CD4-positive, CD25-positive, alpha-beta regulatory T cell (primary cell): ENCODE results near the gene CHST11. TPM values are rescaled to one million over a fixed set of nuclear protein-coding genes. Genes with fewer than 3 reads are reported as not detected.
"Not testable (repeated sequence)": the region's sequence is repeated elsewhere in the genome, so short reads cannot be mapped to it uniquely, and the experiment has no call there.

ENCODE experiments used
- ATAC-seq, 2 donors: fragments of 150-1000 bp; cut with Tn5 transposase; one replicate each; pipeline ENCODE4 v1.10.0; 2021; ENCODE audit warnings: low read depth in 2 of 2, moderate number of reproducible peaks in 2 of 2, moderate library complexity in 1 of 2
- DNase-seq, 3 donors: peaks; one replicate each; pipeline versions ENCODE4 v3.0.0 to v3.0.0-alpha.2; 2012 to 2022; ENCODE audit warnings: mixed read lengths in 1 of 3
- H3K27ac ChIP-seq: one replicate; pipeline ENCODE4 v1.7.0; 2013; ENCODE audit warnings: mild to moderate bottlenecking, low read length; ENCODE audit not compliant: insufficient read depth, poor library complexity, severe bottlenecking
- H3K27me3 ChIP-seq: one replicate; pipeline ENCODE4 v1.7.0; 2013; ENCODE audit warnings: low read length; ENCODE audit not compliant: control insufficient read depth, insufficient read depth
- H3K36me3 ChIP-seq: one replicate; pipeline ENCODE4 v1.7.0; 2013; ENCODE audit warnings: mild to moderate bottlenecking, low read length, moderate library complexity; ENCODE audit not compliant: control insufficient read depth, insufficient read depth
- H3K4me1 ChIP-seq: 2 replicates; pipeline ENCODE4 v1.7.0; 2013; ENCODE audit warnings: mild to moderate bottlenecking, low read length; ENCODE audit not compliant: insufficient read depth, control insufficient read depth, poor library complexity, severe bottlenecking
- H3K4me3 ChIP-seq: one replicate; pipeline ENCODE4 v1.7.0; 2013; ENCODE audit warnings: low read depth, mild to moderate bottlenecking, low read length, moderate library complexity
- H3K9me3 ChIP-seq, 2 experiments: 1 replicate in 1 of 2; 2 replicates in 1 of 2; pipeline ENCODE4 v1.7.0; 2013; ENCODE audit warnings: low read length in 2 of 2, mild to moderate bottlenecking in 1 of 2, moderate library complexity in 1 of 2; ENCODE audit not compliant: control insufficient read depth in 2 of 2
- H3K27ac Mint-ChIP-seq, 3 donors: one replicate each; pipeline ENCODE4 v1.8.0; 2020 to 2022; ENCODE audit warnings: mild to moderate bottlenecking in 3 of 3, mixed read lengths in 3 of 3, moderate library complexity in 2 of 3
- H3K27me3 Mint-ChIP-seq: one replicate; pipeline ENCODE4 v1.8.0; 2022; ENCODE audit warnings: mild to moderate bottlenecking, mixed read lengths
- H3K36me3 Mint-ChIP-seq: one replicate; pipeline ENCODE4 v1.8.0; 2020; ENCODE audit warnings: mixed read lengths
- H3K4me1 Mint-ChIP-seq, 4 donors: one replicate each; pipeline ENCODE4 v1.8.0; 2020 to 2022; ENCODE audit warnings: mixed read lengths in 4 of 4, mild to moderate bottlenecking in 1 of 4
- H3K4me3 Mint-ChIP-seq, 4 donors: one replicate each; pipeline ENCODE4 v1.8.0; 2020 to 2022; ENCODE audit warnings: mild to moderate bottlenecking in 4 of 4, mixed read lengths in 4 of 4, moderate library complexity in 3 of 4
- H3K9me3 Mint-ChIP-seq, 7 donors: one replicate each; pipeline ENCODE4 v1.8.0; 2020 to 2022; ENCODE audit warnings: mixed read lengths in 7 of 7, mild to moderate bottlenecking in 3 of 7, moderate library complexity in 2 of 7
- polyA plus RNA-seq, 4 donors: library from polyadenylated mRNA; unstranded; fragments of 300-500 nt; fragmentation: Illumina TruSeq; gene quantifications; one replicate each; pipeline ENCODE4 v1.2.3, GENCODE V29; 2021
- total RNA-seq: library from RNA; stranded (reverse); gene quantifications from one replicate; pipeline ENCODE4 v1.2.3, GENCODE V29; 2022

CHST11 gene
- total and polyA plus RNA-seq, 5 donors from 2014 or later, result 70.2 to 192 (median 105) TPM

DNA sequence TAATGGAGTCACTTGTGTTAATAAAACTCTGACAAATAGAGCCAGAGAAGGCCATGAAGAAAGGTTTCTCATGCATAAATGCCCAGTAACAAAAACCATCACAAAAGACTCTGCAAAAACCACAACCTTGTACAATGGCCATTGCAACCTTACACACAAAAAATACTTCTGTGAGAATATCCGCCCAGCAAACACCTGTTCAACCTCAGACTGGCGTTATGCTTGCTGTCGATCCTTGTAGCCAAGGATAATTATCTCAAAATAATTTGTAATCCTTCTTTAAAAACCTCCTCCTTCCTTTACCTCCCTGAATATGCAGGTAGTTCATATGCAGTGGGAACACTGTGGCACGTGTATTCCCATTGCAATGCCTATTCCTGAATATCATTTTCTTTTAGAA is 344.3 kb downstream of the CHST11 start:
- Mint-ChIP-seq H3K4me3 (no peak overlapping the region), H3K27me3 (no peaks in the 10 kb centered on the region), H3K36me3 (no peaks in the 10 kb centered on the region), H3K4me1 (no peaks in the 10 kb centered on the region), H3K27ac (no peak overlapping the region), H3K9me3 (no peaks in the 10 kb centered on the region)
- no peaks in the 10 kb centered on the region for H3K4me1 ChIP-seq
- no peak overlapping the region for H3K27ac ChIP-seq
- DNase-seq (no peak), ATAC-seq (no peak)
- H3K36me3 ChIP-seq, result no peaks in the 10 kb centered on the region
- H3K27me3 ChIP-seq, result no peaks in the 10 kb centered on the region
- no peaks in the 10 kb centered on the region for H3K9me3 ChIP-seq
- H3K4me3 ChIP-seq, result no peak overlapping the region

DNA sequence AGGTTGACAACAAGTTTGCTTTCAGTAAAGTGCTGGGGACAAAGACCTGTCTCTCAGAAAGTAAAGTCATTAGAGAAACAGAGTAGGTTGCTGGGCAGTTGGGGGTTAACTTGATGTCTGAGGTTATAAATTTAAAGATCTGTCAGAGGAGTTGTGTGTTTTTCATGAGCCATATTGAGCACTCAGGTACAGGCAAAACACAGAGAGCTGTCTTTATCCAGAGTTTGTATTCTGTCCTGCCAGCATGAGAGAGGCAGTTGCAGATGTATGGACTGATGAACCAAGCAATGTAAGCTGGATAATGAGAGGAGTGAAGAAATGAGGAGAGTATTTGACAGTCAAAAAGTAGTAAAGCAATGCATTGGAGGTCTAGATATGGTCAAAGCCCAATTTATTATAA is 344.7 kb downstream of the CHST11 start:
- H3K27me3 Mint-ChIP-seq, result no peaks in the 10 kb centered on the region
- ATAC-seq (no peak), DNase-seq (no peak)
- no peak overlapping the region for H3K27ac Mint-ChIP-seq
- H3K27ac ChIP-seq, result no peak overlapping the region
- H3K36me3 Mint-ChIP-seq, result no peaks in the 10 kb centered on the region
- no peaks in the 10 kb centered on the region for H3K36me3 ChIP-seq
- no peaks in the 10 kb centered on the region for H3K4me1 ChIP-seq
- H3K4me1 Mint-ChIP-seq, result no peaks in the 10 kb centered on the region
- no peaks in the 10 kb centered on the region for H3K9me3 Mint-ChIP-seq
- no peaks in the 10 kb centered on the region for H3K27me3 ChIP-seq
- no peak overlapping the region for H3K4me3 Mint-ChIP-seq
- no peaks in the 10 kb centered on the region for H3K9me3 ChIP-seq
- H3K4me3 ChIP-seq, result no peak overlapping the region

DNA sequence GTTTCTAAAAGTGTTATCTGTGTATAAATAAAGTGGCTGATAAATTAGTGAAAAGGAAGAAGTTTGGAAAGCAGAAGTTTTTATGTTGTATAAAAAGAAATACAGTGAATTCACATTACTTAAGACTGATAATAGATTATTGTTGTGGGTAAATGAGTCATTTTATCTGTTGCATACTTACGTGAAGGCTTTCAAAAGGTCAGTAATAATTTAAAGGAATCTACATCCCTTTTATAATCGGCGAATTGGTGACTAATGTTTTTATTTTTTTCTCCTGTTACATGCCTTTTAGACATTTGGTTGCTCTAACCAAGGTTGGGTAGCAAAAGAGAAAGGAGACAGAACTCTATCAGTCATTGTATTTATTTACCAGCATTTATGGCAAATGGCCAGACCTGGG is 345.5 kb downstream of the CHST11 start:
- no peaks in the 10 kb centered on the region for H3K4me1 ChIP-seq
- H3K9me3 Mint-ChIP-seq, result no peaks in the 10 kb centered on the region
- no peak overlapping the region for H3K4me3 Mint-ChIP-seq
- H3K36me3 Mint-ChIP-seq, result no peaks in the 10 kb centered on the region
- ATAC-seq, result no peak
- no peaks in the 10 kb centered on the region for H3K4me1 Mint-ChIP-seq
- no peak overlapping the region for H3K27ac ChIP-seq
- H3K9me3 ChIP-seq, result no peaks in the 10 kb centered on the region
- no peak overlapping the region for H3K27ac Mint-ChIP-seq
- no peaks in the 10 kb centered on the region for H3K27me3 ChIP-seq
- no peak overlapping the region for H3K4me3 ChIP-seq
- H3K27me3 Mint-ChIP-seq, result no peaks in the 10 kb centered on the region
- no peak for DNase-seq
- no peaks in the 10 kb centered on the region for H3K36me3 ChIP-seq

DNA sequence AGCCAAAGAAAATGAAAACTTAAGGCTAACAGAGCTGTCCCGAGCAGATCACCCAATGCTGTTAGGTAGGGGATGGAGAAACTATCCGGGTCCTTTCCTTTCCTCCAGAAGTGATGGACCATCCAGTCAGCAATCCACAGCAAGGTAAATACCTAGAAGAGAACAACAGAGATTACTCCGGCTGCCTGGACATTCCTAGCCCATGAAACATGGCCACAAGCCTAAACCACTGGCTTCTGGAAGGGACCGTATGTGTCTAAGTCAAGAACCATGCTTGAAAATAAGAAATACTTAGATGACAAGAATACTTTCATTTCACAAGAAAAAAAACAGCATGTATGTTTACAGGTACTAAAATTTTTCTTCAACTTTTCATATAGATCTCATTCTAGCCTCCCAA is 348.4 kb downstream of the CHST11 start:
- Mint-ChIP-seq H3K27me3 (no peaks in the 10 kb centered on the region), H3K27ac (no peak overlapping the region), H3K36me3 (no peaks in the 10 kb centered on the region), H3K4me3 (no peak overlapping the region), H3K9me3 (no peaks in the 10 kb centered on the region), H3K4me1 (no peaks in the 10 kb centered on the region)
- Histone ChIP-seq H3K27ac (no peak overlapping the region), H3K9me3 (no peaks in the 10 kb centered on the region), H3K4me1 (no peaks in the 10 kb centered on the region), H3K27me3 (no peaks in the 10 kb centered on the region), H3K4me3 (no peak overlapping the region), H3K36me3 (no peaks in the 10 kb centered on the region)
- DNase-seq (no peak), ATAC-seq (no peak)

DNA sequence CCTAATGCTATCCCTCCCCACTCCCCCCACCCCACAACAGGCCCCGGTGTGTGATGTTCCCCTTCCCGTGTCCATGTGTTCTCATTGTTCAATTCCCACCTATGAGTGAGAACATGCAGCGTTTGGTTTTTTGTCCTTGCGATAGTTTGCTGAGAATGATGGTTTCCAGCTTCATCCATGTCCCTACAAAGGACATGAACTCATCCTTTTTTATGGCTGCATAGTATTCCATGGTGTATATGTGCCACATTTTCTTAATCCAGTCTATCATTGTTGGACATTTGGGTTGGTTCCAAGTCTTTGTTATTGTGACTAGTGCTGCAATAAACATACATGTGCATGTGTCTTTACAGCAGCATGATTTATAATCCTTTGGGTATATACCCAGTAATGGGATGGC is 349.4 kb downstream of the CHST11 start:
- not testable (repeated sequence) for H3K9me3 ChIP-seq, H3K27me3 Mint-ChIP-seq, H3K27me3 ChIP-seq, H3K27ac ChIP-seq, H3K36me3 Mint-ChIP-seq, H3K27ac Mint-ChIP-seq, H3K36me3 ChIP-seq, H3K9me3 Mint-ChIP-seq, H3K4me3 ChIP-seq, H3K4me1 Mint-ChIP-seq, ATAC-seq, H3K4me3 Mint-ChIP-seq, DNase-seq, H3K4me1 ChIP-seq

DNA sequence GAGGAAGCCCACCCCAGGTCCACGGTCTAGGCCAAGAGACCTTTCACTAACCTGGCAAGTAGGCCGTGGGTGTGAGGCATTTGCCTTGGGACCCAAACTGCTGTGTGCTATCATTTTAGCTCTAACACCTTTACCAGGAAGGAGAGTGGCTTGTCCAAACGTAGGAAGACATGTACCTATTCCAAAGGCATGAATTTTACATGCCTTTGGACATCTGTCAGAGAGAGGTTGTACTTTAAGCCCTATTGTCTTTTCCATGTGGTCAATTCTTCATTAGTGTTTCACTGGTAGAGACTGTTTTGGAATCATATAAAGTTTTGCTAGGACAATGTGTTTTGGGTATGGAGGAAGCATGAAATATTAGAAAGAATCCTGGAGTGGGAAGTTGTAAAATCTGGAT is 352.5 kb downstream of the CHST11 start:
- Histone ChIP-seq H3K27me3 (no peaks in the 10 kb centered on the region), H3K27ac (no peak overlapping the region), H3K4me1 (no peaks in the 10 kb centered on the region), H3K4me3 (no peak overlapping the region), H3K9me3 (no peaks in the 10 kb centered on the region), H3K36me3 (no peaks in the 10 kb centered on the region)
- DNase-seq, result no peak
- Mint-ChIP-seq H3K9me3 (no peaks in the 10 kb centered on the region), H3K4me1 (no peaks in the 10 kb centered on the region), H3K4me3 (no peak overlapping the region), H3K36me3 (no peaks in the 10 kb centered on the region), H3K27me3 (no peaks in the 10 kb centered on the region), H3K27ac (no peak overlapping the region)
- ATAC-seq, result no peak

DNA sequence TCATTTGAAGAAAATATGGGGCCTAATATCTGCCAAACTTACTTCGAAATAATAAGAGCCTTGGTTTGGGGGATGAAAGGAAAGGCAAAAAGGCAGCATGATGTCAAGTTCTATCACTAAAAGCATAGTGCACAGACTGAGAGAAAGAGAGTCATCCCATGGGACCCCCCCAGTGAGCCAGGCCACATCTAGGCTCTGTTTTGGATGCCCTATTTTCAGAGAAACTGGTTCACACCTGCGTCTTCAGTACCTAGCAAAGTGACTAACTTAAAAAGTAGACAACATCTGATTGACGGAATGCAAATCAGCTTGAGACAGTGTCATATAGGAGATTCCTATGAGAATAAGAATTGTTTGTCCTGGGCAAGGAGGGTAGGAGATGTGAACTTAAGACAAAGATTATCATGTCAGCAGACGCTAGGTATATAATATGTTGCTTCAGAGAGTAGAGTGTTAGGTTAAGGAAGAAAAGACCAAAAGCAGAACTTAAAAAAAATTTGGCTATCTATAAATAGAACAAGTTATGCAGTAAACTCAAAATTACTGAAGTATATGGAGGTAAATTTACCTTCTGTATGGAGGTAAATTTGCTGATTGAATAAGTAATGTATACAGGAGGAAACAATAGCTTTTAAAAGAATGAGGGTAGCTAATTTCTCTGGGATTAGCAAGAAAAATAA is 353.1 kb downstream of the CHST11 start:
- DNase-seq, result no peak

More for the DNA sequence above, 353.1 kb downstream of the CHST11 start:
- no peak overlapping the region for H3K27ac ChIP-seq
- H3K27me3 ChIP-seq, result no peaks in the 10 kb centered on the region
- ATAC-seq, result no peak
- H3K9me3 Mint-ChIP-seq, result no peaks in the 10 kb centered on the region
- no peak overlapping the region for H3K4me3 Mint-ChIP-seq
- no peak overlapping the region for H3K27ac Mint-ChIP-seq
- no peaks in the 10 kb centered on the region for H3K36me3 ChIP-seq
- no peaks in the 10 kb centered on the region for H3K27me3 Mint-ChIP-seq
- H3K4me1 ChIP-seq, result no peaks in the 10 kb centered on the region
- no peak overlapping the region for H3K4me3 ChIP-seq
- no peaks in the 10 kb centered on the region for H3K9me3 ChIP-seq
- H3K4me1 Mint-ChIP-seq, result no peaks in the 10 kb centered on the region
- H3K36me3 Mint-ChIP-seq, result no peaks in the 10 kb centered on the region
